Neuron (in vitro differentiated cells): ENCODE results near the gene CEP131.

Experiments used
- H2AFZ ChIP-seq: one replicate; pipeline ENCODE4 v1.6.1; 2013; ENCODE audit warnings: low read depth, mild to moderate bottlenecking, inconsistent platforms, low read length, moderate library complexity
- H3K27me3 ChIP-seq: one replicate; pipeline ENCODE4 v1.6.1; 2013; ENCODE audit warnings: low read length; ENCODE audit not compliant: insufficient read depth
- H3K36me3 ChIP-seq: one replicate; pipeline ENCODE4 v1.6.1; 2013; ENCODE audit warnings: low read length; ENCODE audit not compliant: insufficient read depth
- H3K4me1 ChIP-seq: one replicate; pipeline ENCODE4 v1.6.1; 2013; ENCODE audit warnings: low read length; ENCODE audit not compliant: insufficient read depth
- H3K4me3 ChIP-seq: 2 replicates; pipeline ENCODE4 v1.5.1; 2013; ENCODE audit warnings: mild to moderate bottlenecking, low read length, moderate library complexity
- H3K9me3 ChIP-seq: one replicate; pipeline ENCODE4 v1.6.1; 2013; ENCODE audit warnings: low read length

Gene CEP131

GRCh38 chr17:81187586-81188490 is 34.9 kb downstream of the CEP131 start:
- Histone ChIP-seq H2AFZ (no peak overlapping the region), H3K27me3 (no peaks in the 10 kb centered on the region), H3K9me3 (no peaks in the 10 kb centered on the region), H3K36me3 (peaks cover 37% of the 10 kb centered on the region), H3K4me3 (no peak overlapping the region), H3K4me1 (peaks cover 5% of the 10 kb centered on the region)

DNA sequence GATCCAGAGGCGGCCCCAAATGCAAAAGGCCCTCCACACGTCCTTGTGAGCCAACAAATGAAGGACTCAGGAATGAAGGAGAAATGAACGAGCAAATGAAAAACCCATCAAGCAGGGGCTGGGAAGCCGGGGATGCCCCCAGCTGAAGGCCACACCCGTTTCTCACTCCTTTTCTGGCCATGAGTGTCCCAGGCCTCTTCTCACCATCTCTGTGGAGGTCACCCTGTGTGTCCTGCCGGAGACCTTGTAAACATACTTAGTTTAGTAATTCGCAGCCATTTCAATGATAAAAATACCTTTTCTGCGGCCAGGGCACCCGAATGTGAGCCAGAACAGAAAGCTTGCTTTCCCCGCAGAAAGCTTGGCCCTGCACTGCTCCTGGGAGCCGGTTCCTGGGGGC is 35.6 kb downstream of the CEP131 start:
- Histone ChIP-seq H3K4me3 (no peak overlapping the region), H2AFZ (no peak overlapping the region), H3K4me1 (peaks cover 5% of the 10 kb centered on the region), H3K27me3 (no peaks in the 10 kb centered on the region), H3K36me3 (peaks cover 37% of the 10 kb centered on the region), H3K9me3 (no peaks in the 10 kb centered on the region)

DNA sequence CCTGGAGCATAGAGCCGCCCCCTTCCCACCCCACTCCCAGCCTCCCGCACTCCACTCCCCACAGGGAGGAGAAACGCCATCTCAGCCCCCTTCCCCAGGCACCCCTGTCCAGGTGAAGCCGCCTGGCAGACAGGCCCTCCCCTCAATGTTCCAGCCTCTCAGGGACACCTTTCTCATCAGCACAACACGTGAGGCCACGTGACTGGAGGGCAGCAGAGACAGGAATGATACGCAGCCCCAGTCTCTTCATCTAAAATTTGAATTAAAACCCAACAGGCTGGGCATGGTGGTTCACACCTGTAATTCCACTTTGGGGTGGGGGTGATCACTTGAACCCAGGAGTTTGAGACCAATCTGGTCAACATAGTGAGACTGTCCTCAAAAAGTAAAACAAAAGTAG is 36.6 kb downstream of the CEP131 start:
- Histone ChIP-seq H3K4me3 (no peak overlapping the region), H2AFZ (no peak overlapping the region), H3K36me3 (peaks cover 29% of the 10 kb centered on the region), H3K9me3 (no peaks in the 10 kb centered on the region), H3K4me1 (peaks cover 5% of the 10 kb centered on the region), H3K27me3 (no peaks in the 10 kb centered on the region)

DNA sequence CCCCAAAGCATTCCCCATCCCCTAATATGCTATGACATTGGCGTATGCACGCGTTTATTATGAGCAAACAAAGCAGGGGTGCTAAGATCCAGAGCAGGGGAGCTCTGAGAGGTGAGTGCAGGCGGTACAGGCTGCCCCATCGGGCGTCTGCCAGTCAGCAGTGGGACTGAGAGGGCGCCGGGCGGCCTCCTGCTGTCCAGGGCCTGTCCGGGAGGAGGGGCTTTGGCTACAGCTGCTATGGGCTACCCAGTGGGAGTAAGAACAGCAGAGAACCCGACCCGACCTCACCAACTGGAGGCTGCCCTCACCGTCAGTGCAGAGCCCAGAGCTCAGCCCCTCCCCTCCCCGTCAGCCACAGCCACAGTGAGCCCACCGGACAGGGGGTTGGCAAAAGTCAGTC is 38.2 kb downstream of the CEP131 start:
- peaks cover 14% of the 10 kb centered on the region for H3K36me3 ChIP-seq
- no peak overlapping the region for H3K4me3 ChIP-seq
- peaks cover 6% of the 10 kb centered on the region for H3K4me1 ChIP-seq
- H3K9me3 ChIP-seq = no peaks in the 10 kb centered on the region
- no peaks in the 10 kb centered on the region for H3K27me3 ChIP-seq
- no peak overlapping the region for H2AFZ ChIP-seq

DNA sequence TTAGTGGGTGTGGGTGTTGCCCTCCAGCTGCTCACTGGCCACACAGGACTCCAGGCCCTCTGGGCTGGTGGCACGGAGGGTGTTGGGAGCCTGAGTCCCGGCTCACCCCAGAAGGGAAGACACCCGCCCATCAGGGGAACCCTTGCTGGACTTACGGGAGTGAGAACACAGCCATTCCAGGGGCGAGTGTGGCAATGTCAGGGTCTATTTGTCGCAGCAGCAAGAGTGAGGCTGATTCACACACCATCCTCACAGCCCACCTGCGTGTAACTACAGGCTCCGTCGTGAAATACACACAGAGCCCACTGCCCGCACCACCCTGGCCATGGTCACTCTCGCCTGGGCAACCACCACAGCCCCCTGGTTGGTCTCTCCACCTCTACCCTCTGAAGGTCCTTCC is 39.0 kb downstream of the CEP131 start:
- H3K27me3 ChIP-seq = no peaks in the 10 kb centered on the region
- H3K4me3 ChIP-seq = no peak overlapping the region
- no peak overlapping the region for H2AFZ ChIP-seq
- peaks cover 6% of the 10 kb centered on the region for H3K36me3 ChIP-seq
- no peaks in the 10 kb centered on the region for H3K9me3 ChIP-seq
- H3K4me1 ChIP-seq = peaks cover 7% of the 10 kb centered on the region

DNA sequence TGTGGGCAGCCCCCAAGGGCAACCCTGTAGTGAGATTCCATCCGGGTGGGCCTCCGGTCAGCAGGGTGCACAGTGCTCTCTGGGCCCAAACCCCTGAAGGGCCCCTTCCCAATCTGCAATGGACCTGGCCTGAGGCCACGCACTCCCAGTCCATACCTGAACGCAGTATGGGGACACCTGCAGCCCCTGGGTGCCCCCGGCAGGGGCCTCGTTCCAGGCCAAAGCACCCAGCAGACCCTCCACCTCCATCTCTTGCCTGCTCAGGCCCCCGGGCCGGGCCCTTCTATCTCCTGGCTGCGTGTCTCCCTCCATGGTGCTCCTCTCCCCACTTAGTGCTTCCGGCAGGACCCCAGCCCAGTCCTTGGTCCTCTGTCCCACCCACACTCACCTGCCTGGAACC is 39.4 kb downstream of the CEP131 start:
- Histone ChIP-seq H3K4me3 (no peak overlapping the region), H2AFZ (no peak overlapping the region), H3K9me3 (no peaks in the 10 kb centered on the region), H3K4me1 (peaks cover 7% of the 10 kb centered on the region), H3K36me3 (peaks cover 1% of the 10 kb centered on the region), H3K27me3 (no peaks in the 10 kb centered on the region)

- Histone ChIP-seq H3K9me3 (no peaks in the 10 kb centered on the region), H2AFZ (no peak overlapping the region), H3K4me3 (no peak overlapping the region), H3K36me3 (no peaks in the 10 kb centered on the region), H3K27me3 (no peaks in the 10 kb centered on the region), H3K4me1 (peaks cover 7% of the 10 kb centered on the region)
Measured at GRCh38 chr17:81182596-81182995, 40.2 kb downstream of the CEP131 start.

DNA sequence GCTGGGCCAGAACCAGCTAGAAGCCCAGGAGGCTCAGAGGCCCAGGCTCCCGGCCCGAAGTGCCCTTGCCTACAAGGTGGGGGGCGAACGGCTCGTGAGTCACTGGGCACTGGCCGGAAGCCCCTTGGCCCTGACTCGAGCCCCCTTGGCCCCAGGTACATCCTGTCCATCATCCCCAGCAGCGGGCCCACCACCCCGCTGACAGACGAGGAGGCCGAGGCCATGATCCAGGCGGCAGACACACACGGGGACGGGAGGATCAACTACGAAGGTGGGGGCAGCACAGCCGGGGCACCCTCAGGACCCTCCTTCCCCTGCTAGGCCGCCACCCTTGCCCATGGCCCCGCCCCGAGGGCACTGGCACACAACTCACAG is 41.0 kb downstream of the CEP131 start:
- no peaks in the 10 kb centered on the region for H3K36me3 ChIP-seq
- no peaks in the 10 kb centered on the region for H3K9me3 ChIP-seq
- no peak overlapping the region for H3K4me3 ChIP-seq
- H3K4me1 ChIP-seq = peaks cover 7% of the 10 kb centered on the region
- no peaks in the 10 kb centered on the region for H3K27me3 ChIP-seq
- no peak overlapping the region for H2AFZ ChIP-seq

DNA sequence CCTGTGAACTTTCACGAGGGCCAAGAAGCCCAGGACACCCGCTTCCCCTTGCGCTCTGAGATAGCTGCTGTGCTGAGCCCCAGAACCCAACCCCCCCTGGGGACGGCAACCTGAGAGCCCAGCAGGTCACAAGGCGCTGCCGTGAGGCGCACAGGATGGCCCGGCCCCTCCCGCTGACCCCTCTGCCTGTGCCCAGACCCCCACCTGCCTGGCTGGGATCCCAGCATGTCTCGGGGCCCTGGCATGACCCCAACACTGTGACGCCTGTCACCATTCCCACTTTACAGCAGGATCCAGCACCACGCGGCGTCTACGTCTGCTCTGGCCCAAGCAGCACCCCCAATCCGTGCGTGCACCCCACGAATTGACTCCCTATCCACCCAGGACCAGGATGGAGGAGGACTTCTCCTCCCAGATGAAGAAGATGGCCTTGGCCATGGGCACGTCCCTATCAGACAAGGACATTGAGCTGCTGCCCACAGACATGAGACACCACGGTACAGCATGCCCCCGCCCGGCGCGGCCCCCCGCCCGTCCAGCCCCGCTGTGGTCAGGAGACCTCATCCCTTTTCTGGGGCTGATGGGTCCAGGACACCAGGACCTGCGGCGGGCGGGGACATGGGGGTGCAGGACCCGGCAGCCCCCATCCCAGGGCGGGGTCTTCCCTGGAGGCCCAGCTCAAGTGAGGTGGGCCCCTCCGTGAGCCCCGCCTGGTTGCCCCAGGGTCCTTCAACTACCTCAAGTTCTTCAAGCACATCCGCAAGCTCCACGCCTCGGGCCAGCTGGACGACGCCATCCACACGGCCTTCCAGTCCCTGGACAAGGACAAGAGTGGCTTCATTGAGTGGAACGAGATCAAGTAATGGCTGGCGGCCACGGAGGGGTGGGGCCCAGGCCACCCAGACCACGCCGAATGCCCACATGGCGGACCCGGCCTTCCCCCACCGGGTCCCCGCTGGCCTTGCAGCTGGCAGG is 41.6 kb downstream of the CEP131 start:
- Histone ChIP-seq H3K27me3 (no peaks in the 10 kb centered on the region), H3K4me3 (no peak overlapping the region), H3K9me3 (no peaks in the 10 kb centered on the region), H2AFZ (no peak overlapping the region), H3K36me3 (no peaks in the 10 kb centered on the region), H3K4me1 (peaks cover 7% of the 10 kb centered on the region)

GRCh38 chr17:81179861-81180260 is 42.9 kb downstream of the CEP131 start:
- Histone ChIP-seq H3K9me3 (no peaks in the 10 kb centered on the region), H3K4me1 (peaks cover 7% of the 10 kb centered on the region), H3K36me3 (no peaks in the 10 kb centered on the region), H3K4me3 (no peak overlapping the region), H2AFZ (no peak overlapping the region), H3K27me3 (no peaks in the 10 kb centered on the region)

- no peaks in the 10 kb centered on the region for H3K9me3 ChIP-seq
- no peaks in the 10 kb centered on the region for H3K36me3 ChIP-seq
- H3K4me1 ChIP-seq = peaks cover 2% of the 10 kb centered on the region
- no peak overlapping the region for H3K4me3 ChIP-seq
- H2AFZ ChIP-seq = no peak overlapping the region
- no peaks in the 10 kb centered on the region for H3K27me3 ChIP-seq
Measured at GRCh38 chr17:81179220-81179619, 43.5 kb downstream of the CEP131 start.

GRCh38 chr17:81178136-81179091 is 44.4 kb downstream of the CEP131 start:
- Histone ChIP-seq H3K9me3 (no peaks in the 10 kb centered on the region), H3K27me3 (no peaks in the 10 kb centered on the region), H2AFZ (no peak overlapping the region), H3K36me3 (no peaks in the 10 kb centered on the region), H3K4me1 (peaks cover 2% of the 10 kb centered on the region), H3K4me3 (no peak overlapping the region)
